GM21723 (cell line): ENCODE results near the gene FLNB.
"Not testable (repeated sequence)": the region's sequence is repeated elsewhere in the genome, so short reads cannot be mapped to it uniquely, and the experiment has no call there.

Source experiments
- ATAC-seq: cut with Tn5 transposase; IDR thresholded peaks from one replicate; pipeline ENCODE4 v1.9.1; 2021; ENCODE audit warnings: mild to moderate bottlenecking, moderate library complexity; ENCODE audit not compliant: unreplicated experiment

Gene FLNB

DNA sequence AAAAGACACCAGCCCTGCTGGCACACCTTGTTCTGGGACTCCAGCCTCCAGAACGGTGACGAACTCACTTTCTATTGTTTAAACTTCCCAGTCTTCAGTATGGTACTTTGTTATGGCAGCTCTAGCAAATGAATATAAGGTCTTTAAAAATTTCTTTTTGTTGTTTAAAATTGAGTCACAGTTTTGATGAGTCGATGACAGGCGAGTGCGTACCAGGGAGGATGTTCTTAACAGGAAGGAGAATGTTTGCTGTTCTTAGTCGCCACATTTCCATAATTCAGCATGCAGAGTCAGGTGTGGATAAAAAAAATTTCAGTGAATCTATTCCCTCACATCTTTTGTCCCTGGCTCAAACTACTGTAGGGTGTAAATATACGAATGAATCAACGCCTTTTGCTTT is 190.1 kb downstream of the FLNB start:
- ATAC-seq: no peak

DNA sequence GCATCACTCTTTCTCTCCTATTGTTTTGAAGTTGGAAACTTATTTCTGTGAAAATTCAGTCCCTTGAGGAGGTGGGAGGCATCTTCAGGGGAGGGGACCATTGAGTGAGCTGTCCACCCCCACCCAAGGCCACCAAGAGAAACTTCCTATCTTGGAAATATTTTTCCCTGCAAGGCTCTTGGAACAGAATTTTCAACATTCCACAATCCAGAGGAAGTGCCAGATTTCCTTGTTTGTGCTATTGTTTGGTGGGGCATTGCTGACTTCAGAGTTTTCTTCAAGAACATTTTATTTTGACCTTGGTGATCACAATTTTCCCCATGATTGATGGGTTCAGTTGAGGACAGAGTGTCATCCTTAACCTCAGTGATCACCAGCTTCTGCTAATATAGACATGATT is 190.6 kb downstream of the FLNB start:
- ATAC-seq: no peak

DNA sequence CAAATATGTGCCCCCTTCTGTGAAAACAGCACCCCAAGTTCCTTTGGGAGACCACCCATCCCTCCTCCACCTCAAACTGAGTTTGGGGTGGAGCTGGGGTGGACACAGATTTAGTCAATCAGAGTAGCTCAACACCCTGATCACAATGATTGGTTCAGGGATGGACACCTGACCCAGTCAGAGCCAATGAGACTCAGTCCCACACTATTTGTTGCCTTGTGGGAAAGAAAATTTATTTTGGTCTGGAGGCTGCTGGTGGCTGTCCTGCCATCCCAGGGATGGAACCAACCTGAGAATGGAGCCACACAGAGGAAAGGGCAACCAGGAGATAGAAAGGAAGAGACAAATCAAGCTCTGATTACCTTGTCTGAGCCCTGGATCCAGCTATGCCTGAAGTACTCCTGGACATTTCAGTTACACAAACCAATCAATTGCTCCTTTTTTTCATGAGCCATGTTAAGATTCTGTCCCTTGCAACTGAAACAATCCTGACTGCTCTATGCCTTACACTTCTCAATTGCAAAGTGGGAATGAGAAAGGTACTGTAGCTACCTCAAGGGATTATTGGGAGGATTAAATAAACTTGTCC is 192.0 kb downstream of the FLNB start:
- ATAC-seq: no peak

DNA sequence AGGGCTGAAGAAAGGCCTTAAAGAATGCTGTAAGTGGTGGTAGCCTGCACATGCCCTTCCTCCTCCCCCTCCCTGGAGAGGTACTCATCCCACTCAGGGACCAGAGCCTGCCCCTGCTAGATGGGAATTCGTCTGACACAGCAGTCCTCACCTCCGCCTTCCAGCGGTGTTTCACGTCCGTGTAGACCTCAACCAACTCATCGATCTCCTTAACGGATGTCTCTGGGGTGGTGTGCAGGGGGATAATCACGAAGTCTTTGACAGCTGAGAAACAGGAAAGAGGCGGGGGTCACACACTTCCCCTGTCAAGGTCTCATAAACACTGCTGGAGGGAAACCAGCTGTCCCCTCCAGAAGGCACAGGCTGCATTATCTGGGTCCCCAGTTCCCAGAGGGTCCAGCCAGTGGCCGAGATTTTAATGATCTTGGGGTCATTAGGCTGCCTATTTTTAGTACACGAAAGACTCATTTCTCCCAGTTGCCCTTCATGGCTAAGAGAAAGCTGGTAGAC is 192.7 kb downstream of the FLNB start:
- no peak for ATAC-seq

DNA sequence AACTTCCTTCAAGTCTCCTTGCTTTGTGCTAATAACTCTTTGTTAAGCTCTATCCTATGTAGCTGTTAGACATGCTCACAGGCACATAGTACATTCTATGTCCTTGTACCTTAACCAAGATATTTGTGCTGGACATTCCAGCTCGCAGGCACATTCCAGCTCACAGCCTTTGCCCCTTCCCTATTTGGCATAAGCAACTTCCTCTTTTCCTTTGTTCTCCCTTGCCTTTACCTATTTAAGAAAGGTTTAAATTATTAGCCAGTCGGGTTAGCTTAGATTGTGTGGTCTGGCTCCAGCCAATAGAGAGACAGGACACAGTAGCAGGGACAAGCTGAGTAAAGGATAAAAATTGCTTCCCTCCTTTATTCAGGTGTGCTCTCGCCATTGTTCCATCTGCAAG is 193.2 kb downstream of the FLNB start:
- ATAC-seq: not testable (repeated sequence)

DNA sequence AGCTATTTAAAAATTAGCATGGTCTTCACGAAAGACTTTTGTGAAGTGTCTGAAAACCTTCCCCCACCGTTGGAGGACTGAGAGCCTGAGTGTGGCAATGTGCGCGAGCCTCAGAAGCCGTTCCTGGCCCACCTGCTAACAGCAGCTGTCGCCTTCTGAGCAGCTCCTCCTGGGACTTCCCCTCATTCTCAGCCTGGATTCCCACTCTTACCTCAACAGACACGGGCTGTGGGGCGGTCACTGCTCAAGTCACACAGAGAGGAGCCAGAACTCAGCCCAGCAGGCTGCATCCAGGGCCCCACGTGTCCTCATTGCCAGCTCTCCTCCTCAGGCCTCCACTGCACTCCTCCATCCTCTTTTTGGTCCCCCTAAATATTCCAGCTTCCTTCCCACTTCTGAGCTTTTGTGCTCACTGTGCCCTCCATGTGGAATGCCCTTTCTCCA is 194.7 kb downstream of the FLNB start:
- peak; percentile 70 for ATAC-seq

DNA sequence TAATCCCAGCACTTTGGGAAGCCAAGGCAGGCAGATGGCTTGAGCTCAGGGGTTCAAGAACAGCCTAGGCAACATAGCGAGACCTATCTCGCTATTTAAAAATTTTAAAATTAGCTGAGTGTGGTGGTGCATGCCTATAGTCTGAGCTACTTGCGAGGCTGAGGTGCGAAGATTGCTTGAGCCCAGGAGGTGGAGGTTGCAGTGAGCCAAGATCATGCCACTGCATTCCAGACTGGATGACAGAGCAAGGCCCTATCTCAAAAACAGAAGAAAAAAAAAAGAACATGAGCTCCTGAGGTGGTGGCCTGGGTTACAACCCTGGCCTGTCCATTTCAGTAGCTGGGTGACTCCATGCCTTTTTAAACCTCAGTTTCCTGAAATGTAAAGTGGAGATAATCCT is 195.3 kb downstream of the FLNB start:
- no peak for ATAC-seq

DNA sequence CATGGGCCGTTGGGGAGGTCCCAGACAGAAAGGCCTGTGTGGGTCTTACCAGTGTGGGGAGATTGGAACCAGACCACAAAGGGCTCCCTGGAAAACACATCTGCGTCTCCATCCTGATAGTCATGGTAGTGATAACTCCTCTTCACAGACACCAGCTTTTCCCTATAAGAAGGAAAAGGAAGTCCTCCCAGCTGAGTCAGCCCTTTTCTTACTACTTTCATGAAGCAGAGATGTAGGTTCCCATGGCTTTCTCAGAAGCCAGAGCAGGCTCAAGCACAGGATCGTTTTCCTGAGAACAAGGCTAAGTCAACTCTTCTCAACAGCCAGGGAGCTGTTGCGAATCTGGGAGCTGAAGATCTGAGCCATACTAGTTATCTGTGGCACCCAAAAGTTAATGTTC is 196.5 kb downstream of the FLNB start:
- no peak for ATAC-seq

DNA sequence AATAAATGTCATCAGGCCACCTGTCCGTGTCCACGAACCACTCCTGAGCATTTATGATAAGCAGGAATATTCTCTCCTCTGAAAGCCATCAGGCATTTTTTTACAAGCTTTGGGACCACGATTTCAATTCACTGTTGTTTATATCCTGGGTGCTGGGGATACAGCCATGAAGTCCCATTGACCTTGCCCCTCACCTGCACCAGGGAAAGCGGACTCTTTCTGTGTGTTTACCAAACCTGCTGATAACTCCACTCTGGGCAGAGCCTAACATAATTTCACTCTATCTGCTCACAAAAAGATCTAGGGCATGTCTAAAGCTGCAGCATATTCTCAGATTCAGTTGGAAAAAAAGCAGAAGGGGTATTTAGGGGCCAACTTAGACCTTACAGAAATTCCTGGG is 197.8 kb downstream of the FLNB start:
- no peak for ATAC-seq

DNA sequence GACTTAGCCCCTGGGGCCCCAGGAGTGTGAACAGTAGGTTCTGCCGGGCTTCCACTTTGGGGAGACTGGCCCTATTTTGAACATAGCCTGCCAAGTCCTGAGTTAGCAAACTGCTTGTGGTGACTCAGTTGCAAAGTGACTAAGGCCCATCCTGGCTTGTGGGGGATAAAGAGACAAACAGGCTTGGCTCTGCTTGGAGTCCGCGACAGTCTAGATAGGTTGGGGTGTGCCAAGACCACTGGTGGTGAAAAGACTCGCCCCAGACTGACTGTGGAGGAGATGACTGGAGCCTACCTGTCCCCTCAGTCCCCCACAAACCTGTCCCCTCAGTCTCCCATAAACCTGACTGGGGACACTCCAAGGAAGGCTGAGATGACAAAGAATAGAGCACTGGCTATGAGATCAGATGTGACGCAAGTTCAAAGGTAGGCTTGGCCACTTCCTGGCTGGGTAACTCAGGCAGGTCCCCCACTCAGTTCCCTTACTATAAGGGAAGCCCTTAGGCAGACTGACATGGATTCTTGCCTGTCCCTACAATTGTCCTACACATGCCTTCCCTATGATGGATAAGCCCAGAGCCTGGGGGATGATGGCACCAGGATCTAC is 198.3 kb downstream of the FLNB start:
- ATAC-seq: no peak

DNA sequence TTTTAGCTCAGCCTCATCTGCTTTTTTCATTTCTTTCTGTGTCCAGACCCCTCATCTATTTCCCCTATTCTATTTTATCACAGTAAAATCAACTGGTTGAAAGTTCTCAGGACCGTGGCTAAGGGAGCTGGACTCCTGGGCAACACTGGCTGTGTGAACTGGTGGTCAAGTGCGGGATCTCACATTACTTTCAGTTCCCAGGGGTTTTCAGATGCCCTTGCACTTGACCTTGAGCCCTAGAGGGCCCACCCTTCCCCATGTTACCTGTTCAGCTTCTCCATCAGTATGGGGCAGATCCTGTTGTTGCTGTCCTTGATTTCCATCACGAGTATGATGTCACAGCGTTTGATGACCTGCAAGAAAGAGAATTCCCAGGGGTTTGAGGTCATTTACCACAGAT is 199.7 kb downstream of the FLNB start:
- ATAC-seq: no peak

DNA sequence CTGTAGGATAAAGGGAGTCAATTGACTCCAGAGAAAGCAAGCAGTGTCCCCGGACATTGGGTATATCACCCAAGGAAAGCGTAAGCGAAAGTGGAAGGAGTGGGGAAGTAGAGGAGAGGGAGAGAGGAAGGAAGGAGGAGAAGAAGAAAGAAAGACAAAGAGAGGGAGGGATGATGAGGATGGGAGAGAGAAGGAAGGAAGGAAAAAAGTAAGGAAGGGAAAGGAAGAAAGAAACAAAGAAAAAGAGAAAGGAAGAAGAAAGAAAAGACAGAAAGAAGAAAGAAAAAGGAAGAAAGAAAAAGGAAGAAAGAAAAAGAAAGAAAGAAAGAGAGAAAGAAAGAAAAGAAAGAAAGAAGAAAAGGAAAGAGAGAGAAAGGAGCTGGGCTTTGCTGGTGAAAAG is 201.7 kb downstream of the FLNB start:
- no peak for ATAC-seq

DNA sequence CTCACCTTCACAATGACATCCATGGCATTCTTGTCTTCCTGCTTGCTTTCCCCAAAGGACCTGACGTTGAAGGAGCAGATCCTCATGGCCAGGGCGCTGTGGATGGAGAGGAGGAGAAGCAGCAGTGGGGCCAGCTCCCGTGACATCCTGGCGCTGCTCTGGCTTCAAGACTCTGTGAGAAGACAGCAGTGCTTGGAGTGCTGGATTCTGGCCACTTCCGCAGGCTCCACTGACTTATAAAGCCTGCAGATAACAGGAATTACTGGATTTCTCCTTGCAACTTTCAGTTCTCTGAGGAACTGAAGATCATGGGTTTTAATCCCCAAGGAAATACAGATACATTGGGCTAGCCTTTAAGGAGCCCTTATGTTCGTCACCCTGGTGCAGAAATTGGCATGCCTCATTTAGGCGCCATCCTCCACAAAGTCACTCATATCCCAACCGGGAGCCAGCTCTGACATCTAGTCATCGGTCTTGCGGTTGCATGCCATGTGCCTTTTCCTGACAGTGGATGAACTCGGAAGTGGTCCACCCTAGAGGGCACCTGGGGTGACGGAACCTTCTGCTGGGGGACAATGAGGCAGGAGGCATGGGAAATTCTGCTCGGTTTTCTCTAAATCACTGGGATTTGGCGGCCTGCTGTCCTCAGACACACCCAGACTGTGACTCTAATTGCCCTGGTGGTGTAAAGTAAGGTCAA is 202.7 kb downstream of the FLNB start, which contains the start of gene DNASE1L3:
DNASE1L3 (minus strand) TSS at position 212 of the 700 bp plus-strand sequence; CDS start at position 146, 66 bp downstream.
- no peak for ATAC-seq

DNA sequence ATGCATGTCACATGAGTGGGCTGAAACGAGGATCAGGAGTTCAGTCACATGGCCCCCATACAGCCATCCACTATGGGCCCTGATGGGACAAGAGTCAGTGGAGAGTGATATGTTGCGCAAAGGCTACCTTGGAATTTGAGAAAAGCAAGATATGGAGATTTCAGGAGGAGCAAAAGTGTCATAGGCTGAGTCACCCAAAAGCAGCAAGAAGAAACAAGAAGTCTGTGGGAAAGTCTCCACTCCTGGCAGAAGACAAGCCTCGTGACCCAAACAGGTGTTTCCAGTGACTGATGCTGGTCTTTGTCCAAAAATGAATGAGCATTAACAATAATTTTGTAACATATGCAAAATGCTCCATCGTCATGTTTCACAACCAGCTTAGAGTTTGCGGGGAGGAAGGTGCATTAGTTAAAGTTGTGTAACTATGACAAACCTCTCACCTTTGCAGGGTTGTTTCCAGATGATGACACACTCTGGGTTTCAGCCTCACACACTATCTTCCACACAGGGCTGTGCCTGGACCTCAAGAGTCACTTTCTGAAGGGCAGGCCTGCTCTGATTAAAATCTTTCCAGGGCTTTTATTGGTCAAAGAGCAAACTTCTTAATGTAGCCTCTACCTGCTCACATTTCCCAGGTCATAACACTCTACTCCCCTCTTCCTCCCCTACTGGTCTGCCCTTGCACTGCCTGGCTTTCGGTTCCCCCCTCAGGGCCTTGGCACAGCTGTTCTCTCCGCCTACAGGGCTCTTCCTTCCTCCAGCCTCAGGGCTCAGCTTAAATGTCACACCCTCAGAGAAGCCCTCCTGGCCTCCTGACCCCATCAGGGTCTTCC is 206.5 kb downstream of the FLNB start:
- peak; percentile 85 for ATAC-seq

DNA sequence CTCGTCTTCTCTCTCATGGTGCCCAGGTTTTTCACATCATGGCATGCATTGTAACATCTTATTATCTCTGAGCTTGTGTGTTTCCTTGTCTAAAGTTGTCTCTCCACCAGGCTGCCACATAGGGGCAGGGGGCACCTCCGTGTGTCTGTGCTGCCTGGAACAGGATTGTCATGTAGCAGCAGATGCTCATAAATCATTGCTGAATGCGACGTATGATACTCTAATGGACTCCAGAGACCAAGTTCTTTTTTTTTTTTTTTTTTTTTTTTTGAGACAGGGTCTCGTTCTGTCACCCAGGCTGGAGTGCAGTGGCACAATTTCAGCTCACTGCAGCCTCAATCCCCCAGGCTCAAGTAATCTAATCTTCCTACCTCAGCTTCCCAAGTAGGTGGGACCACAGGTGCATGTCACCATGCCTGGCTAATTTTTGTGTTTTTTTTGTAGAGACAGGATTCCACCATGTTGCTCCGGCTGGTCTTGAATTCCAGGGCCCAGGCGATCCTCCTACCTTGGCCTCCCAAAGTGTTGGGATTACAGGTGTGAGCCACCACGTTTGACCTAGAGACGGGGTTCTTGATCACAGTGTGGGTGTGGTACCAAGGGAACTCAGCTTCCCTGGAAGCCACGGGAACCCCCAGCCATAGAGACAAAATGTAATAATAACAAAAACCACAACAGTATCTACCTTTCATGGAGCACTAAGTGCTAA is 207.2 kb downstream of the FLNB start:
- ATAC-seq: peak; percentile 12

DNA sequence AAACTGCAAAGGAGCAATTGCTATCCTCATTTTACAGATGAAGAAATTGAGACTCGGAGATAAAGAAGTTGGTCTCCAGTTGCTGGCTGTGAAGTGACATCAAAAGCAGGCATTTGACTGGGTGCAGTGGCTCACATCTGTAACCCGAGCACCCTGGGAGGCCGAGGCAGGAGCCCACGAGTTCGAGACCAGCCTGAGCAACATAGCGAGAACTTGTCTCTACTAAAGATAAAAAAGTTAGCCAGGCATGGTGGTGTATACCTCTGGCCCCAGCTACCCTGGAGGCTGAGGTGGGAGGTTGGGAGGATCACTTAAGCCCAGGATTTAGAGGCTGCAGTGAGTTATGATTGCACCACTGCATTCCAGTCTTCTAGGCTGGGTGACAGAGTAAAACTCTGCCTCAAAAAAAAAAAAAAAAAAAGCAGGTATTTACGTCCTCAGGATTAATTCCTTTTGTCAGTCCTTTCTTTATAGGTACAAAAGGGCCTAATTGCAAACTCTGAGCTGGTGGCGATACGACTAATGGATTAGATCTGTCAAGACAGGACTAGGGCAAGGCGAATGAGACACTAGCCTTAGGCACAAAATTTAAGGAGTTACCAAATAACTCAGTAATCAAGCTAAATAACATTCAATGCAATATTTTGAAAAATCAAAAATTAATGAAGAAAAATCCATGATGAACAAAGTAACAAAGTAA is 208.4 kb downstream of the FLNB start:
- no peak for ATAC-seq

DNA sequence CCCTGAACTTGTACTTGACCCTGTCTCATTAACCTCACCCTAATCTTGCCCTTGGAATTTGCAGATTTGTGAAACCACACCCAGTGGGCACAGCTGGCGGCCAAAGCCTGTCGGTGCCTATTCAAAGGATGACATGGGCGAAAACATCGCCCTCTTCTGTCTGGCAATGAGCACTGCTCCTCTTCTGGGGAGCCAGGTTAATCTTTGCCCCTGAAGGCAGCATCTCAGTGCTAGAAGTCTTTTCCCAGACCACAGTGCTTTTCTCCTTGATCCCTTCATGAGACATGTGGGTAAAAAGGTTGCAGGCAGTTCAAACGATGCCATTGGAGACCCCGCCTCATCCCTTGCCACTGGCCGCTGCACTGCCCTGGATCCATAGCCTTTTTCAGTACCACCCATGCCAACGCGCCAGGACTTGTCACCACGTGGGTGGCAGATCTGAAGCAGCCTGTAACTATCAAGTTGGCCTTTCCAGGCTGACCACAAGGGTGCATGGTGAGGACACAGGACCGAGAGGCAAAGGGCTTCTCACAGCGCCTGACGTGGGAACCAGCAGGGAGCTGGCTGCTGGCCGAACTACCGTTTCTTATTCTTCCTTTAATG is 209.1 kb downstream of the FLNB start:
- ATAC-seq: no peak

DNA sequence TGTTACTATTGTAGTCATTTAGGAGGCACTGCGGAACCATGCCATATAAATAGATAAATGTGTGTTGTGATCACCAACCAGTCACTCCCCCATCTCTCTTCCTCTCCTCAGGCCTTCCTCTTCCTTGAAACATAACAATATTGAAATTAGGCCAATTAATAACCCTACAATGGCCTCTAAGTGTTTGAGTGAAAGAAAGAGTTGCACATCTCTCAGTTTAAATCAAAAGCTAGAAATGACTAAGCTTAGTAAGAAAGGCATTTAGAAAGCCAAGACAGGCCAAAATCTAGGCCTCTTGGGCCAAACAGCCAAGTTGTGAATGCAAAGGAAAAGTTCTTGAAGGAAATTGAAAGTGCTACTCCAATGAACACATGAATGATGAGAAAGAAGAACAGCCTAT is 210.7 kb downstream of the FLNB start:
- ATAC-seq: no peak
